Kasumi-1 (cell line): ENCODE measurements around the gene CNTN5.

Experiments
- DNase-seq, 2 experiments: peaks; one replicate each; lab custom pipeline; 2025; lab: John Stamatoyannopoulos, UW

CNTN5 gene

DNA sequence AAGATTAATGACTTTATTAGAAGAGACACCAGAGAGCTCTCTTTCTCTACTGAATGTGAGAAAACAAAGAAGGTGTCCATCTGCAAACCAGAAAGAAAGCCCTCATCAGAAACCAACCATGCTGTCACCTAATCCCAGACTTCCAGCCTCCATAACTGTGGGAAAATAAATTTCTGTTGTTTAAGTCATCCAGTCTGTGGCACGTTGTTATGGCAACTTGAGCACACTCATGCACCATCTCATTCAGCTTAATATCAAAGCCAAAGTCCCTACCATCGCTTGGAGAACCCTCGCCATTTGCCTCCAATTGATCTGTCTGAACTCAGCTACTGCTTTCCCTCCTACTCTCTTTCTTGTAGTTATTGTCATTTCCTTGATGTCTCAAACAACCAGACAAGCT lies 900.2 kb downstream of the CNTN5 start:
- no peak for DNase-seq

DNA sequence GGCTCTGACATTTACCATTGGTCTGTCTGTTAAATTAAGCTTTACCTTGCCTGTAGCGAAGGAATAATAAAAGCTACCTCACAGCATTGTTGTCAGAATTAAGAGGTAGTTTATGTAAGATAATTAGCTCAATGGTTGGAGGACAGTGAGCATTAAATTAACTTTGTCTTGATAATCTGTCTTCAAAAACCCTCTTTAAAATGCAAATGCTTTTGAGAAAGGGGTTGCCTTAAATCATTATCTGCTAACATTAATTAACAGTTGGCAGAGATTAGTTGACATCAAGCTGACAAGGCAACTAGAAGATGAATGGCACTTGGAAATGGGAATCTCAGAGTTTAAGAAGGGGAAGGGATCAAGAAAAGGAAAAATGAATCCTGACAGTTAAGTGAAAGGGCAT lies 905.2 kb downstream of the CNTN5 start:
- no peak for DNase-seq

DNA sequence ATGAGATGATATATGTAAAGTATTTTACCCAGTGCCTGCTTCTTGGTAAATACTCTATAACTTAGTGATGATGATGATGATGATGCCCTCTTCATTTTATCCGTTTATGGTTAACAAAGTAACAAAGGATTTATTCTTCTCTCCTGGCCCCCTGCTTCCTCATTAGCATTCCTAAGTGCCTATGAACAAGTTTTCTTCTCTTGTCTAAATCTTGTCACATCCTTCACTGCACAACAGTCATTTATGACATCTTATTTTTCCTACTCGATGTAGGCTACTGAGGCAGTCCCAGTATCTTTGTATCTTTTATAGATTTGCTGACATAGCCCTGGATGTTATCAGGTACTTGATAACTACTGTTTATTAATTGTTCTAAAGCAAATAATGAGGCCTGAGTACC lies 911.9 kb downstream of the CNTN5 start:
- DNase-seq: no peak

DNA sequence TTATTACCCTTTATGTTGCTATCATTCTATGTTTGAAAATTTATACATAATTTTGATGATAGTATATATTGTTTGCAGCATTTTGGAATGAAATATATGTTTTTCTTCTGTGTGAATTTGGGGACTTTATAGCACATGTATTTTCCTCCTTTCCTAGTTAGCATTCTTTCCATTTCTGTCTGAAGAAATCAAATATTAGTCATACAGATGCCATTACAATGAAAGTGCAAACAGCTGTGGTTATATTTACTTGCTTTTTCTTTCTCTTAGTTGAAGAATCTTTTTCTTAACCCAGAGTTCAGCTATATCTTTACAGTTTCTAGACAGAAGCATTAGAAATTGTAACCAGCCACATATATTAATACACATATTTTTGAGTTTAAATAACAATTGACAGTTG lies 913.3 kb downstream of the CNTN5 start:
- DNase-seq: no peak

DNA sequence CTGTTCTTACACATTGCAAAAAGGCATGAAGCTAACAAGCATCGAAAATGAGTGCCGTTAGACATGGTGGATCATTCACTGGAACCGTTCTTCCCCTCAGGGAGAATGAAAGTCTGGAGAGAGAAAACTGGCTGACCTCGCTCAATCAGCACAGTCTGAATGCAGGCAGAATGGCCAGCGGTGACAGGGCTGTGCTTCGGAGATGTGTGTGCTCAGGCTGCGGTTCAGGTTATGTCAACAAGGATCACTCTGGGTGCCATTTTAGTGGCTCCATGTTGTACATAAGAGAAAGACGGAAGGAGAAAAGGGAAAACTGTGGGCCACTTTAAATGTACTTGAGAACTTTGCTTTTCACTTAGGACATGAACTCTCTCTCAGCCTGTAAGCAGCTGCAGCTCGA lies 916.6 kb downstream of the CNTN5 start:
- DNase-seq: no peak

DNA sequence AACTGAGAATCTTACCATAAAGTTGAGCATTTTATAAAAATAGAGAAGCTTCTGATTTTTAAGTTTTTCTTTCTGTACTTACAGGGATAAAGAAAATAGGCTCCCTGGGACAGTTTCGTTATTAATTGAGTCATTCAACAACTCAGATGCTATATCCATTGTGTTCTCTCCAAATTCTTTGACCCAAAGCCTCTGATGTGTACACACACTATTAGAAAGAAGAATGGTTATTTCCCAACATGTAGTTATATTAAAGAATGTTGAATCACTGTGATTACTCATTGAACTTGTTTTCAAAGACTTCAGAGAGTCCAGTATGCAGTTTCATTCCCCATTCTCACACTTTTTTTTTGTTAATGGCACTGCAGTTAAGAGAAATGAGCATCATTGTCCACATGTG lies 932.1 kb downstream of the CNTN5 start:
- DNase-seq: no peak

DNA sequence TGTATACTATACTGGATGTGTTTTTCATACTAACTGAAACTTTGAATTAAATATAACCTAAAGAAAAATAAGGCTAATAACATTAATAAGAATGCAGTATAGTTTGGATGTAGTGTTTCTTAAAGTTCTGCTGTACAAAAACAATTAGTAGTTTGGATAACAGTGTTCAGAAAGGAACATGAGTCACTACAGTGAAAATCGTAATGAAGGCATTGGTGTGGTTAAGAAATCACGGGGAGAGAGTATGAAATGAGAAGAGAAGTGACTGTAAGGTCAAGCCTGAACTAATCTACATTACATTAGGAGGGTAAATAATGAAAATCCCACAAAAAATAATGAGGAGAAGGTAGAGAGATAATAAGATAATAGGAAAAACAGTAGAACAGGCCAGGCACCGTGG lies 939.8 kb downstream of the CNTN5 start:
- DNase-seq: no peak

DNA sequence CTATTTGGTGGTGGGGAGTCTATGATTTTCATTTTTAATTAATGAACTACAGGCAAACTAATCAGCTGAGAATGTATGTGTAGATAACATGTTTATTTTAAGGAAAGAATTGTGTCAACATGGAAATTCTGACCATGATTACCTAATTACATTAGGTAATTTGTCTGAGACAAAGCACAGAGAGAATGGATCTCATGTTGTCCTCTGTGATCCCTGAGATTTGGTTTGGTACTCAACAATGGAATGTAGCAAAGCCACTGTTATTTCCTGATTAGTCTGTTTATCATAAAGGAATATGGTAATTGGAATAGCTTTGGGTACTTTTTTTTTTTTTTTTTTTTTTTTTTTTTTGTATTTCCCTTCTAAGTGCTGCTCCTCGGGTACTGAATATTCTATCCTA lies 947.6 kb downstream of the CNTN5 start:
- no peak for DNase-seq

DNA sequence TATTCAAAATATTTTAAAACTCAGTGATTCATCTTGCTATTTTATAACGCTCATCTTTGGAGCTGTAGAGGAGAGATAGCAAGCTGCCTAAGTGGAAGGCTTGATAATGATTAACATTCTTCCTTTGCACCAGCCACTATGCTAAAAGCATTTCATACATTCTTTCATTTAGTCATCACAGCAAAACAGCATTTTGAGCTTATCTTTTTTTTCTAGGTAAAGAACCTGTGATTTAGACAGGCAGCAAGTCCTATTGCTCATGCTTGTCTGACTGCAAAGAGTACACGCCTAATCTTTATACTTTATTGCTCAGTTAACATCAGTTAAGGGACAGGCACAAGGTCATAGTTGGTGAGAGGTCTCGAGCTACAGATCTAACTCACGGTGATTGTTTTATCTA lies 953.2 kb downstream of the CNTN5 start:
- no peak for DNase-seq

DNA sequence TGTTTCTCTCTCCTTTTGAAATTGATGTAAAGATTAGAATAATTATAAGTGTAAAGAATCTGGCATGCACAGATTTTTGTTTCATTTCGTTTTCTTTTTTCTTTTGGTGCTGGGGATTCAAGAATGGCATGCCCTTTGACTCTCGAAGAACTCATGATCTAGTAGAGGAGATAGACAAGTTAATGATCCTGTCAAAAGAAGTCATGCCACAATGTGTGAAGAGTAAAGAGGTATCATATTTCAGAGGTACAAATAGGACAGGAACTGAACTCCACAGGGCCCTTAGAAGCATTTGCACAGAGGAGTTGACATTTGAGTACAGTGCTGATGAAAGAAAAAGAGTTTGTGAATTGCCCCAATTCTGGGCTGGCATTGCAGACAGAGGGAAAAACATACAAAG lies 958.3 kb downstream of the CNTN5 start:
- DNase-seq: no peak

DNA sequence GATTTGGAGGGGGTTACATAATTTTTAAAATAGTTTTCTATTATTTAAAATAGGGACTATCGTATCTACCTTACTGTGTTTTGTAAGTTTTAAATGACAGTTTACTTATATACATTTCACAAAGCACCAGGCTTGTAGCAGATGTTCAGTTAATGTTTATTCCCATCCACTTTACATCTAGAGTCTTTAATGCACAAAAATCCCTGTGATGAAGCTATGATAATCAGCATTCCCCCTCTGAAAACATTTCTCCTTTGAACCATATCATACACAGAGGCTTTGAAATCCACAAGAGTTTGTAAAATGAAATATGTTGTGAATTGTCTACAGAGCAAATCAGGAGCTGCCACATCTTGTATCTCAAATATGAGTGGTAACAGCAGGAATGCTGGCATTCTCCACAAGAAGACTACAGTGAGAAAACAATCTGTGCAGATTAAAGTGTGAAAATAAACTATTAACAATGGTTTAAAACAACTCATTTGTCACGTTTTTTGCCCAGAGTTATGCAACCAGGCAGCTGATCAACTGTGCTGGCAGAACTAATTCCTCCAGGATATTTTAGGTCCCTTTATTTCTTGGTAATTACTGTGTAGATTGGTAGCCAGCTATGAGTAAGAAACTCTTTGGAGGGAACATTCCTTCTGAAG lies 967.2 kb downstream of the CNTN5 start:
- DNase-seq: no peak

DNA sequence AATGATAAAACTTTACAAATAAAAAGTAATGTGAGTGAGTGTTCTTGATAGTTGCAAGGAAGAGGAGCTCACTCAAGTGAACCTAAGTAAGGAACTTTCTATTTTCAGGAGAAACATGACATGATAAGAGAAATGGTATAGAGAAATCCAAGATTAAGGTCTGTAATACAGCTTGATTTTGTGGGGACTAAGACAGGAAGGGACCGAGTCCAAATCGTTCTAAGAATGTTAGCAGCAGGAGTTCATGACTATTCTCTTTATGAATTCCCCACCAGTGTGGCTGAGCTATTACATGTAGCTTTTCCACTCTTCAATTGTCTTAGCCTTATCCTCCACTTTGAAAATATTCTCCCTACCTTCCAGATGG lies 967.7 kb downstream of the CNTN5 start:
- no peak for DNase-seq

DNA sequence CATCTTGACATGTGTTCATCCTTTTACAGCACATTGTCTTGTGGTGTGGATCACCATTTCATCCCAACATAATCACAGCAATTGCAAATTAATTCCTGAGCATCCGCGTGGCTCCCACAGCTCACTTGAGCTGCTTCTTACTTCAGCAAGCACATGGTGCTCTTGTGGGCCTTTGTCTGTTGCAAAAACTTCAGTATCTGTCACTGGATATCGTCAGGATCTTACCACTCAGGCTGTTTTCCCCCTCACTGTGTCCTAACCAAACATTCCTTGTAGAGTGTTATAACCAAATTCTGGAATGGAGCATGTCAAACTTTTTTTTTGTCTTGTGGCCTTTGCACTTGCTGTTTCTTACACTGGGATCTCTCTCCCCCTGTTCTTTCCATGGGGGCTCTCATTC lies 983.2 kb downstream of the CNTN5 start:
- DNase-seq: no peak

DNA sequence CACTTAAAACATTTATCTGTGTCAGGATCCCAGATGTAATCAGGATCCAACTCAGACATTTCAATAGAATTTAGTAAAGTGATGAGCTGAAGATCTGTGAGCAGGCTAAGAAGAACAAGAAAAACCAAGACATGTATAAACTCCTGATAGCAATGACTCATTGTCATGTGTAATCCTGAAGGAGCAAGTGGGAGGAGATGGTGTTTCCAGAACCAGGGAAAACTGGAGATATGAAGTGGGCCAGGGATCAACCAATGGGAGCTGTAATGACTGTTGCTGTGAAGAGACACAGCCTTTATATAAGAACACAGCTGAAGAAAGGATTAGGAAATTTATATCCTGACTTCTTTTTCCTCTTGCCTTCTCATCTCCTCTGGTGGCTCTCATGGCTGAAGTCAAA lies 983.8 kb downstream of the CNTN5 start:
- DNase-seq: no peak

DNA sequence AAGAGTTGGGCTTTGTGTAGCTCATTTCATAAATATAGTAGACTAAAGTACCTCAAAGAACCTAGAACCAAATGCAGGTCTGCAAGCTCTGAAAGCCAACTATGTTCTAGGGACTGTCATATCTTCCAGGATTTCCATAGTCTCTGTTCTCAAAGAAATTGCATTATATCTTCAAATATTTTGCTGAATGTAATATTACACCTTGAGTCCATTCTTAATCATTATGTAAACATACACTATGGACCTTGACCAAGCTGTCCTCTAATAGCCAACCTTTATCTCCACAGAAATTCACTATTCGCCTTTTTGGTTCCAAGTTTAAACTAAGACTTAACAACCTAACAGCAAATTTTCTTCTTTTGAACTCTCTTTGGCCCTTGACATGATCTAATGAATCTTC lies 987.7 kb downstream of the CNTN5 start:
- no peak for DNase-seq

DNA sequence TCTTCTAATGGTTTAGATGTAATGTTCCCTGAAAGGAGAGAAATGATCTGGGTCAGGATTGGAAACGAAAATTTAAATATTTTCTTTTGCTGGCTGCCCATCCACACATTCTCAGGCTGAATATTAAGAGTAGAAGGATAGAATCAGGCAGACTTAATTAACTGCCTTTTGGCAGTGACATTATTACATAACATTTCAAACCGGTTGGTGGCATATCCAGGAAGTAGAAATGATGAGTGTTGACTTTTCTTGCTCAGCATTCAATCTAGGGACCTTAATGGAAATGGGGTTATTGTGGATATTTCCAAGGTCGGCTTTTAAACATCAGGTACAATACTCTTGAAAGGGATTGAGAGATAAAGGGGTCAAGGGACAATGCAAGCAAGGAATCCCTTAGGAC lies 989.0 kb downstream of the CNTN5 start:
- DNase-seq: no peak

DNA sequence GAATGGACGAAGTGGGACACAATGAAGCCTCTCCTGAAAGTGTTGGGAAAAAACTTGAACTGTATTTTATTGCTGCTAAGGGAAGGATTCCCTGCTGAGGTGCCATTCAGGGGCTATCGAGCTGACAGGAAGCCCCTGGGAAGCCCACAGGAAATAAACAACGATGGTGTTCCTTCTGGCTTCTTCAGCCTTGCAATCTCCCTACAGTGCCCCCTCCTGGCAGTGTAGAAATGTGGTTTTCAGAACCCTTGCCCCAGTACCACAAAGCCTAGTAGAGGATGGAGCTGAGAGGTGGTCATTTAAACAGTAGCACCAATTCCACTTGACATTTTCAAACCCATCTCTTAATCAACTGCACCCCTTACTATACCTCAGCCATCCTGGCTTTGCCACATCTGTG lies 989.6 kb downstream of the CNTN5 start:
- DNase-seq: no peak

DNA sequence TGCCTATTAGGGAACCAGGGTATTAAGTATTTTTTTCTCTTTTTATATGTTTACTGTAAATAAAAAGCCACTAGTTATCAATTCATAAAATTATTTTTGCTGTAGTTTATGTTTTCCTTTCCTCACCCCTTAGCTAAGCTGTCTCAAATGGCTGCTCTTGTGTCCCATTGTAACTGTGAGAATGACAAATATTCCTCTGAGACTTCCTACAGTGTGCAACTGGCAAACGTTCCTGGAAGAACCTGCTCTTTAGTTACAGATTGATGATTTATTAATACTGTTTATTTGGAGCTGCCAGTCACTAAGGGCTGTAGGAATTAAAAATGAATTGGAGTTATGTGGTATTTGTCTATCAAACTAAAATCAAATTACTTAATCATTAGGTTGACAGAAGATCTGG lies 990.9 kb downstream of the CNTN5 start:
- DNase-seq: no peak

DNA sequence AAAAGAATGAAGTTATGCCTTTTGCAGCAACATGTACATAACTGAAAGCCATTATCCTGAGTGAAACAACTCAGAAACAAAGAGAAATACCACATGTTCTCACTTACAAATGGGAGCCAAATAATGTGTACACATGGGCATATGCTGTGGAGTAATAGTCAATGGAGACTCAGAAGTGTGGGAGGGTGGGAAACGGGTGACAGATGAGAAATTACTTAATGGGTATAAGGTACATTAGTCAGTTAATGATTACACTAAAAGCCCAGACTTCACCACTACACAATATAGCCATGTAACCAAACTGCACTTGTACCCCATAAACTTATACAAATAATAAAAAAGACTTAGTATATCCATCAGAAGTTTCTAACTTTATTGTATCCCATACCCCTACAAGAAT lies 992.3 kb downstream of the CNTN5 start:
- no peak for DNase-seq

DNA sequence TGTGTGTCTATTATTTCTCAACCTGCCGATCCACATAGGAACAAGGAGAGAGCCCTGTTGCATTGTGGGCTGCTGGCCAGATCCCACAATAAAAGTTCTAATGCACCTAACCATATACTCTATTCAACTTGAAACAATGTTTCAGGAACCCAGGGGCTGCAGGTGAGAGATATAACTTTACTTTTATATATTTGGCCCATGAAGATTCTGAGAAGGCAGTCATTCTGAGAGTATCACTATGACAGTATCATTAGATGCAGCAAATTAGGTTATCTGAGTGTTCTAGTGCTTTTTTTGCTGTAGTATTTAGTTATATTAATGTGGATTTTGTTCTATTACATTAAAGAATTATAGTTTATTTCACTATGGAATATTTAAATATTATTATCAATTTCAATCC lies 1011.2 kb downstream of the CNTN5 start:
- DNase-seq: no peak

DNA sequence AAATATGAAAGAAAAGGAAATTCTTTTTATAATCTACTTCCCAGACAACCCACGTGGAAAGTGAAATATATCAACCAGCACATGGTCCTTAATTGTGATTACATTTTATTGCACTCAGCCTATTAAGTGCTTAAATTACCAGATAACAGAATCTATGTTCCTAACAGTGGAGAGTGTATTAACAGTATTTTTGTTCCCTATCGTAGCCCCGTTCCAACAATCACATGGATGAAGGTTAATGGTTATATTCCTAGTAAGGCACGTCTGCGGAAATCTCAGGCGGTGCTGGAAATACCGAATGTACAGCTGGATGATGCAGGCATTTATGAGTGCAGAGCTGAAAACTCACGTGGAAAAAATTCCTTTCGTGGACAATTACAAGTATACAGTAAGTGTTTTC lies 1040.3 kb downstream of the CNTN5 start:
- no peak for DNase-seq

DNA sequence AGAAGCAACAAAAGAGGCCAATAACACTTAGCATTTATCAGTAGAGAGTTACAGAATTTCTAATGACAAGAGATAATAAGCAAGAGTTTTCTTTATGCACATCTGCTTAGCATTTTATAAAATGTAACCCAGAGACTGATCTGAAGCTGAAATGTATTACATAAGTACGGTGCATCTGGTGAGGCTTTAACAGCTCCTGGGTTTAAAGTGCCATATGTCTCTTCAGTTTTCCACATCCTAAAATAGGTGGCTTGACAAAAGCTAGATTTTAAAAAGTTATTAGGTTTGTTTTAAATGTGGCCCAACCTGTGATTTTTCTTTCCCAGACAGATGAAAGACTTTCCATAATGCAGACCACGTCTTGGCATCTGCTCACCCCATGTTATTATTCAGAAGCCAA lies 1045.7 kb downstream of the CNTN5 start:
- DNase-seq: no peak

DNA sequence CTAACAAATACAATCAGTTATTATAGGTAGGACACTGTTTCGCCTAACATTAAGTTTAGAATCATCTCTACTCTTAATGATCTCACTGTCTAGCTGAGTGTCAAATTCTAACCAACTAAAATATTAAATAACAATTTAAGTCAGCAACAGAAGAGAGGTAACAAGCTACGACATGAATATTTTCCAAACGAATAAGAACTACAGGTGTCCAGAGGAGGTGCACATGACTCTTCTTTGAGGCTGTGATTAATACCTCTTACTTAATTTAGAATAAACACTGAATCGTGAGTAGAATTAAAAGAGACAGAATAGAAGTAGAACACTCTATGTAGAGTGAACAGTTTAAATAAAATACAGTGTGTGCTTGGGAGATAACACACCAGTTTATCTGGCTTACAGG lies 1047.4 kb downstream of the CNTN5 start:
- DNase-seq: no peak

DNA sequence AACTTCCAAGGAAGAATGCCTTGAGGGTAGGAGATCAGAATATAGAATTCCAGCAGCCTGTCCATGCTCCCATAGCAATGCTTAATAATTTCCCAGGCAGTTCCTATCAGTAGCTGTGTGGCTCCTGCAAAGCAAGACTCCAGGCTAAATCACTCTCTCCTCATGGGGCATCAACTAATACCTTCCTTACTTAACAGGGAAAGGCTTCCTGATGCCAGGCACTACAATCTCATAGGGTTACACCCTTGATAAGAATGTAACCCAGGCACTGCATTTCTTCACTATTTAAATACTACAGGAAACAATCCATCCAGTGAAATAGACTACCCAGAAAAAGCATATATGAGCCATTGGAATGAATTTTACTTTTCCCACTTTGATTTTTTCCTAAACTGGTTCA lies 1051.4 kb downstream of the CNTN5 start:
- DNase-seq: no peak

DNA sequence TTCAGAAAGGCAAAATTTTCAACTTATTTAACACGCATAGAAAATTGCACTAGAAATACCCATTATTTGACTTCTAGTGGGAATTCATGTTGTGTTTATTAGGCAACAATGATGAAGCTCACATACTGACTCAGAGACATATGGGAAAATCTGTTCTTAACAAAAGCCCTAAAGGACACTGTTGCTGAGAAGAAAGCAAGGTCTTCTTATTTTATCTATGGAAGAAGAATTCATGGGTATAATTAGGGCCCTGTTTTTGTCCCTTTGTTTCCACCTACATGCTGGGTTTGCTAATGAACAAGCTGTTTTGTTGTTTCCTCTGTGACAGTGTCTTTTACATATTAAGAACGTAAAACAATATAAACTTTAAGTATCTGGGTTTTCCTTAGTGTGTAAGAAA lies 1059.6 kb downstream of the CNTN5 start:
- no peak for DNase-seq
